H1 (cell line): Measurements from ENCODE around the gene TBP.

Experiments
- CREB1 ChIP-seq: IDR thresholded peaks from 2 replicates; pipeline ENCODE4 v1.6.1; 2012; ENCODE audit warnings: inconsistent platforms
- CTCF ChIP-seq, 3 experiments: IDR thresholded peaks; 1 replicate in 2 of 3; 2 replicates in 1 of 3; pipeline versions ENCODE4 v1.5.1 to v1.6.1; 2011; ENCODE audit warnings: low read length in 3 of 3, mild to moderate bottlenecking in 3 of 3, inconsistent platforms in 2 of 3, low read depth in 1 of 3, moderate library complexity in 1 of 3; ENCODE audit not compliant: insufficient read depth in 1 of 3; ENCODE audit errors: control extremely low read depth in 1 of 3
- EZH2 ChIP-seq: fragments of 200-600 bp; sonication (generic); IDR thresholded peaks from 2 replicates; pipeline ENCODE4 v1.7.1; 2012; ENCODE audit warnings: low read depth, mild to moderate bottlenecking, moderate library complexity, low read length, inconsistent platforms; ENCODE audit not compliant: severe bottlenecking
- JUN ChIP-seq: IDR thresholded peaks from 2 replicates; pipeline ENCODE4 v1.6.1; 2011; ENCODE audit warnings: low read depth, mild to moderate bottlenecking, improper control_type of control experiment, low read length
- NRF1 ChIP-seq: IDR thresholded peaks from 2 replicates; pipeline ENCODE4 v1.6.1; 2011; ENCODE audit warnings: mild to moderate bottlenecking, low read depth, low read length, improper control_type of control experiment
- SIN3A ChIP-seq, 2 experiments: IDR thresholded peaks in 1 of 2; conservative IDR thresholded peaks in 1 of 2; 2 replicates each; pipeline ENCODE4 v1.6.1; 2011 to 2012; ENCODE audit warnings: low read length in 2 of 2, improper control_type of control experiment in 1 of 2, low read depth in 1 of 2, mild to moderate bottlenecking in 1 of 2

- TF ChIP-seq CREB1 (no peak), NRF1 (no peak), EZH2 (no peak), CTCF (IDR thresholded peaks at IDR 0.05; ENCODE audit: control extremely low read depth in 1 of 3, insufficient read depth in 1 of 3, low read depth in 1 of 3, low read length in 3 of 3) (no peak), JUN (no peak), SIN3A (conservative IDR thresholded peaks at IDR 0.05 in 1 of 2, IDR thresholded peaks at IDR 0.05 in 1 of 2; ENCODE audit: low read depth in 1 of 2, low read length in 2 of 2) (no peak)
These were observed 30.0 kb upstream of the TBP start for GRCh38 chr6:170524172-170524502.
